Measurements from ENCODE around the gene TSSK3.

DNA sequence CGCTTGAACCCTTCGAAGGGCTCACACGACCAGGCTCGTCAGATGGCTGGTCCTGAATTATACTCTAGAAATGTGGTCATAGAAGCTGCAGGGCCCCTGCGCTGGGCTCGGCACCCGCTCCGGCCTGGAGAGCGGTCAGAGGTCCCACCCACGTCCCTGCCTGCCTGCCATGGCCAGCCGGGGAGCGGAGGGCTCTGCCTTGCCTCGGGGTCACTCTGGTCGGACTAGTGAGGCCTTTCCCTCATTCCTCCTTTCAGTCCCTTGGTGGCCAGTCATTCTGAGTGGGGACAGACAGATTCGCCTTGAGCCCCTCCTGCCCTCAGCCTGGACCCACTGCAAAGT is 25.8 kb upstream of the TSSK3 start:
- TF ChIP-seq, protein P1, sequence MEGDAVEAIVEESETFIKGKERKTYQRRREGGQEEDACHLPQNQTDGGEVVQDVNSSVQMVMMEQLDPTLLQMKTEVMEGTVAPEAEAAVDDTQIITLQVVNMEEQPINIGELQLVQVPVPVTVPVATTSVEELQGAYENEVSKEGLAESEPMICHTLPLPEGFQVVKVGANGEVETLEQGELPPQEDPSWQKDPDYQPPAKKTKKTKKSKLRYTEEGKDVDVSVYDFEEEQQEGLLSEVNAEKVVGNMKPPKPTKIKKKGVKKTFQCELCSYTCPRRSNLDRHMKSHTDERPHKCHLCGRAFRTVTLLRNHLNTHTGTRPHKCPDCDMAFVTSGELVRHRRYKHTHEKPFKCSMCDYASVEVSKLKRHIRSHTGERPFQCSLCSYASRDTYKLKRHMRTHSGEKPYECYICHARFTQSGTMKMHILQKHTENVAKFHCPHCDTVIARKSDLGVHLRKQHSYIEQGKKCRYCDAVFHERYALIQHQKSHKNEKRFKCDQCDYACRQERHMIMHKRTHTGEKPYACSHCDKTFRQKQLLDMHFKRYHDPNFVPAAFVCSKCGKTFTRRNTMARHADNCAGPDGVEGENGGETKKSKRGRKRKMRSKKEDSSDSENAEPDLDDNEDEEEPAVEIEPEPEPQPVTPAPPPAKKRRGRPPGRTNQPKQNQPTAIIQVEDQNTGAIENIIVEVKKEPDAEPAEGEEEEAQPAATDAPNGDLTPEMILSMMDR (IDR thresholded peaks at IDR 0.05): no peak
- TF ChIP-seq POLR2A (IDR thresholded peaks at IDR 0.05): no peak
- TF ChIP-seq EP300 (IDR thresholded peaks at IDR 0.05): no peak
- no peak for TF ChIP-seq POLR2AphosphoS5 (IDR thresholded peaks at IDR 0.05)
